IMR-90 (cell line): ENCODE measurements around the gene LUC7L. TPM values are rescaled to one million over a fixed set of nuclear protein-coding genes. Genes with fewer than 3 reads are reported as not detected.

Source experiments
- ATAC-seq: fragments of 200-7000 bp; cut with Tn5 transposase; 2 replicates; pipeline ENCODE4 v1.9.1; 2020; ENCODE audit warnings: low read depth, mild to moderate bottlenecking, moderate library complexity
- BruUV-seq: library from RNA; stranded (reverse); fragments of 400-500 nt; replicated peaks from 2 replicates; lab custom pipeline; 2021; lab: Mats Ljungman, UMichigan
- CTCF ChIA-PET: fragments of 300-600 bp; formaldehyde crosslinking; extraction: SDS; loops from one replicate; lab custom pipeline; 2021; ENCODE audit warnings: antibody characterized with exemption; lab: Yijun Ruan, JAX
- POLR2A ChIA-PET: fragments of 300-600 bp; sonication (Branson Sonifier 250); formaldehyde crosslinking; loops from one replicate; lab custom pipeline; 2022; ENCODE audit warnings: antibody characterized with exemption; ENCODE audit not compliant: unreplicated experiment; lab: Charles Lee
- DNase-seq: peaks from one replicate; pipeline ENCODE4 v3.0.0; 2013
- H2AFZ ChIP-seq: replicated peaks from 2 replicates; pipeline ENCODE3; 2013; ENCODE audit warnings: low read length, mild to moderate bottlenecking; ENCODE audit not compliant: poor library complexity
- H2AK5ac ChIP-seq: 2 replicates; pipeline ENCODE4 v1.6.1; 2013; ENCODE audit warnings: low read depth, low read length, inconsistent platforms
- H2AK9ac ChIP-seq: replicated peaks from 2 replicates; pipeline ENCODE3; 2013; ENCODE audit warnings: mild to moderate bottlenecking, low read depth, low read length, moderate library complexity; ENCODE audit not compliant: poor library complexity
- H2BK120ac ChIP-seq: 2 replicates; pipeline ENCODE4 v1.6.1; 2013; ENCODE audit warnings: low read depth, low read length, inconsistent platforms
- H2BK15ac ChIP-seq: 3 replicates; pipeline ENCODE4 v1.6.1; 2013; ENCODE audit warnings: low read depth, low read length, inconsistent platforms
- H2BK20ac ChIP-seq: 2 replicates; pipeline ENCODE4 v1.6.1; 2013; ENCODE audit warnings: low read depth, mild to moderate bottlenecking, inconsistent platforms, low read length, moderate library complexity
- H2BK5ac ChIP-seq: 2 replicates; pipeline ENCODE4 v1.6.1; 2013; ENCODE audit warnings: mild to moderate bottlenecking, low read depth, low read length, inconsistent platforms; ENCODE audit not compliant: poor library complexity, severe bottlenecking
- H3K14ac ChIP-seq: replicated peaks from 2 replicates; pipeline ENCODE4 v1.6.1; 2013; ENCODE audit warnings: low read depth, low read length, inconsistent platforms
- H3K18ac ChIP-seq: 2 replicates; pipeline ENCODE4 v1.6.1; 2013; ENCODE audit warnings: low read depth, low read length, control low read depth
- H3K23ac ChIP-seq: 2 replicates; pipeline ENCODE4 v1.6.1; 2013; ENCODE audit warnings: low read depth, low read length, inconsistent platforms
- H3K27ac ChIP-seq: 2 replicates; pipeline ENCODE4 v1.5.1; 2013; ENCODE audit warnings: mild to moderate bottlenecking, control low read depth, low read length; ENCODE audit not compliant: insufficient read depth
- H3K27me3 ChIP-seq: 2 replicates; pipeline ENCODE4 v1.6.1; 2013; ENCODE audit warnings: low read length; ENCODE audit not compliant: control insufficient read depth, insufficient read depth
- H3K36me3 ChIP-seq: 2 replicates; pipeline ENCODE4 v1.6.1; 2013; ENCODE audit warnings: low read length, mixed read lengths; ENCODE audit not compliant: control insufficient read depth, insufficient read depth
- H3K4ac ChIP-seq: 2 replicates; pipeline ENCODE4 v1.6.1; 2013; ENCODE audit warnings: low read depth, low read length, inconsistent platforms
- H3K4me1 ChIP-seq: 2 replicates; pipeline ENCODE4 v1.6.1; 2013; ENCODE audit warnings: low read length, mixed read lengths; ENCODE audit not compliant: control insufficient read depth, insufficient read depth
- H3K4me2 ChIP-seq: 2 replicates; pipeline ENCODE4 v1.6.1; 2013; ENCODE audit warnings: low read depth, mild to moderate bottlenecking, control low read depth, low read length, moderate library complexity
- H3K4me3 ChIP-seq: 2 replicates; pipeline ENCODE4 v1.5.1; 2013; ENCODE audit warnings: low read depth, mild to moderate bottlenecking, control low read depth, low read length, moderate library complexity; ENCODE audit not compliant: insufficient read depth
- H3K56ac ChIP-seq: 2 replicates; pipeline ENCODE4 v1.6.1; 2013; ENCODE audit warnings: low read length, inconsistent platforms; ENCODE audit not compliant: insufficient read depth; ENCODE audit errors: extremely low read depth
- H3K79me1 ChIP-seq, 2 experiments: 2 replicates each; pipeline ENCODE4 v1.6.1; 2013; ENCODE audit warnings: low read length in 2 of 2, inconsistent platforms in 1 of 2, low read depth in 1 of 2
- H3K9ac ChIP-seq: 2 replicates; pipeline ENCODE4 v1.6.1; 2013; ENCODE audit warnings: low read depth, low read length, control low read depth
- H3K9me1 ChIP-seq: 2 replicates; pipeline ENCODE4 v1.6.1; 2013; ENCODE audit warnings: low read length, inconsistent platforms; ENCODE audit not compliant: insufficient read depth
- H3K9me3 ChIP-seq: 2 replicates; pipeline ENCODE4 v1.6.1; 2013; ENCODE audit warnings: low read length; ENCODE audit not compliant: control insufficient read depth, insufficient read depth
- H4K20me1 ChIP-seq: 2 replicates; pipeline ENCODE4 v1.6.1; 2013; ENCODE audit warnings: low read length, inconsistent platforms; ENCODE audit not compliant: insufficient read depth
- H4K5ac ChIP-seq: 2 replicates; pipeline ENCODE4 v1.6.1; 2013; ENCODE audit warnings: mild to moderate bottlenecking, low read depth, low read length, control low read depth
- H4K8ac ChIP-seq, 2 experiments: 2 replicates each; pipeline ENCODE4 v1.6.1; 2013; ENCODE audit warnings: low read depth in 2 of 2, low read length in 2 of 2, control low read depth in 1 of 2, inconsistent platforms in 1 of 2
- H4K91ac ChIP-seq: 2 replicates; pipeline ENCODE4 v1.6.1; 2013; ENCODE audit warnings: low read depth, low read length, inconsistent platforms; ENCODE audit not compliant: insufficient read depth
- BHLHE40 ChIP-seq: fragments of 150-350 bp; IDR thresholded peaks from 2 replicates; pipeline ENCODE4 v1.6.1; 2016; ENCODE audit warnings: mild to moderate bottlenecking, low read depth, low read length
- CEBPB ChIP-seq: IDR thresholded peaks from 2 replicates; pipeline ENCODE4 v1.6.1; 2012; ENCODE audit warnings: low read depth, low read length, improper control_type of control experiment
- CHD1 ChIP-seq: IDR thresholded peaks from 2 replicates; pipeline ENCODE4 v1.6.1; 2012; ENCODE audit warnings: low read depth, low read length, improper control_type of control experiment
- FOS ChIP-seq: fragments of 150-350 bp; IDR thresholded peaks from 2 replicates; pipeline ENCODE4 v1.6.1; 2016; ENCODE audit warnings: low read depth, low read length
- MAZ ChIP-seq: IDR thresholded peaks from 2 replicates; pipeline ENCODE4 v1.6.1; 2012; ENCODE audit warnings: low read depth, mild to moderate bottlenecking, low read length, improper control_type of control experiment, moderate library complexity, borderline replicate concordance
- NFE2L2 ChIP-seq: fragments of 150-350 bp; IDR thresholded peaks from 2 replicates; pipeline ENCODE4 v1.6.1; 2016; ENCODE audit warnings: low read depth, mild to moderate bottlenecking, low read length
- POLR2A ChIP-seq: IDR thresholded peaks from 2 replicates; pipeline ENCODE4 v1.6.1; 2012; ENCODE audit warnings: mild to moderate bottlenecking, low read depth, low read length
- RCOR1 ChIP-seq: IDR thresholded peaks from 2 replicates; pipeline ENCODE4 v1.6.1; 2012; ENCODE audit warnings: mild to moderate bottlenecking, low read length, improper control_type of control experiment; ENCODE audit not compliant: insufficient replicate concordance
- SMC3 ChIP-seq: fragments of 150-350 bp; IDR thresholded peaks from 2 replicates; pipeline ENCODE4 v1.6.1; 2016; ENCODE audit warnings: low read depth, mild to moderate bottlenecking, antibody characterized with exemption, low read length, moderate library complexity
- WGBS, 2 experiments: methylation state at CpG; one replicate each; pipeline versions ENCODE4 v1.1.5 to v1.1.7; 2013; ENCODE audit warnings: missing lambda C conversion rate in 2 of 2; ENCODE audit not compliant: insufficient read length in 1 of 2; ENCODE audit errors: extremely low coverage in 2 of 2; 5-methylcytosine and 5-hydroxymethylcytosine counted together
- dilution Hi-C: fragments of 300-500 bp; cut with HindIII; formaldehyde crosslinking; loops from one replicate; pipeline ENCODE4 v1.14.3; 2018; ENCODE audit warnings: low sequenced_read_pairs; ENCODE audit not compliant: unreplicated experiment
- in situ Hi-C: fragments of 300-500 bp; cut with MboI; formaldehyde crosslinking; loops from 3 replicates; pipeline ENCODE4 v1.14.3; 2019; ENCODE audit warnings: low sequenced_read_pairs, inconsistent platforms, mixed read lengths
- intact Hi-C: fragments of 100-400 bp; cut with micrococcal nuclease; formaldehyde crosslinking; loops from 2 replicates; pipeline ENCODE4 v1.10.0; 2022
- polyA plus RNA-seq, 3 experiments: library from polyadenylated mRNA; depleted of rRNA; stranded (reverse); fragments of >200 nt; gene quantifications; 2 replicates each; pipeline ENCODE4 v1.2.3, GENCODE V29; 2012; ENCODE audit warnings: low replicate concordance in 1 of 3
- total RNA-seq: library from RNA; depleted of rRNA; stranded (reverse); fragments of >200 nt; gene quantifications from 2 replicates; pipeline ENCODE4 v1.2.3, GENCODE V29; 2012
- TF ChIP-seq, protein P1 (sequence below): fragments of 150-350 bp; IDR thresholded peaks from 2 replicates; pipeline ENCODE4 v1.6.1; 2016; ENCODE audit warnings: low read depth, mild to moderate bottlenecking, low read length, moderate library complexity, borderline replicate concordance
- TF ChIP-seq, protein P2 (sequence below): conservative IDR thresholded peaks from 2 replicates; pipeline ENCODE4 v1.5.1; 2012; ENCODE audit warnings: mild to moderate bottlenecking, low read depth, low read length, improper control_type of control experiment
- TF ChIP-seq, protein P3 (sequence below): fragments of 150-350 bp; IDR thresholded peaks from 2 replicates; pipeline ENCODE4 v1.6.1; 2017; ENCODE audit warnings: mild to moderate bottlenecking, antibody characterized with exemption, low read length, low read depth

Gene LUC7L
- total and polyA plus RNA-seq, 2 of the 4 experiments (the other 2 are of a cell fraction): 21.5 to 55.6 TPM

- TF ChIP-seq, protein P1, sequence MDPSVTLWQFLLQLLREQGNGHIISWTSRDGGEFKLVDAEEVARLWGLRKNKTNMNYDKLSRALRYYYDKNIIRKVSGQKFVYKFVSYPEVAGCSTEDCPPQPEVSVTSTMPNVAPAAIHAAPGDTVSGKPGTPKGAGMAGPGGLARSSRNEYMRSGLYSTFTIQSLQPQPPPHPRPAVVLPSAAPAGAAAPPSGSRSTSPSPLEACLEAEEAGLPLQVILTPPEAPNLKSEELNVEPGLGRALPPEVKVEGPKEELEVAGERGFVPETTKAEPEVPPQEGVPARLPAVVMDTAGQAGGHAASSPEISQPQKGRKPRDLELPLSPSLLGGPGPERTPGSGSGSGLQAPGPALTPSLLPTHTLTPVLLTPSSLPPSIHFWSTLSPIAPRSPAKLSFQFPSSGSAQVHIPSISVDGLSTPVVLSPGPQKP: no peak
Observed at GRCh38 chr16:265711-266110, 36.5 kb upstream of the LUC7L start (continued).

DNA sequence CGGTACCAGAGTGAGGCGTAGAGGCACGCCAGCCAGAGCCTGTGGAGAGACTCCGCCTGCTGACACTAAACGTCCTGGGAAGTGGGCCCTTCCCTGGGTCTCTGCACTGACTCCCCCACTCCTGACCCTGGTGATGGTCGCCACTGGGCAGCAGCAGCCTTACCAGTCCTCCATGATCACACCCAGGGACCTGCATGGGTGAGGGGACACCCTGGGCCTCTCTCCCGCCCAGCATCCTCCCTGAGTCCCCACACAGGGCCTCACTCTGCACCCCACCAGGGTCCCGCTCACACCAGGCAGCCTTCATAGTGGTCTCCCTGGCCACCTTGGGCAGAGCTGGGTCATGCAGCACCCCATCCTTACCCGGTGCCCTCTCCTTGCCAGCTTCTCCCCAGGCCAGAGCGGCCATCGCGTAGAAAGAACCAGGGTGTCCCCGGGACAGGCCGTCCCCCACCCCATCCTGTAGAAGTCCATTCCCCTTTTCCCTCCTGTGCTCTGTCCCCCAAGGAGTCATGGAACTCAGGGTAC, 35.8 kb upstream of the LUC7L start:
- Histone ChIP-seq H4K5ac (no peak overlapping the region), H3K4ac (no peak overlapping the region), H3K27ac (no peak overlapping the region), H3K4me3 (no peak overlapping the region), H2BK20ac (no peak overlapping the region), H3K79me1 (no peaks in the 10 kb centered on the region), H3K27me3 (no peaks in the 10 kb centered on the region), H3K23ac (no peak overlapping the region), H4K8ac (no peak overlapping the region), H2BK5ac (no peak overlapping the region), H2BK15ac (no peak overlapping the region), H4K20me1 (no peaks in the 10 kb centered on the region), H3K9ac (no peak overlapping the region), H3K9me3 (no peaks in the 10 kb centered on the region), H3K9me1 (peaks cover 3% of the 10 kb centered on the region), H3K36me3 (peaks cover 33% of the 10 kb centered on the region), H3K4me1 (no peaks in the 10 kb centered on the region), H2BK120ac (no peak overlapping the region), H3K56ac (no peak overlapping the region), H2AFZ (no peak overlapping the region), H3K18ac (no peak overlapping the region), H3K14ac (no peak overlapping the region), H4K91ac (no peak overlapping the region), H2AK9ac (no peak overlapping the region), H3K4me2 (no peak overlapping the region), H2AK5ac (no peak overlapping the region)
- dilution Hi-C loops: no loop called here
- WGBS, 2 experiments: 89% methylated on average over 5 of the region's 14 CpGs; no CpG with 5 or more reads in 1 of the 2 experiments
- ATAC-seq (no peak), DNase-seq (no peak)
- intact Hi-C loops: no loop called here
- ChIA-PET POLR2A (no interaction called here), CTCF (no interaction called here)
- TSS peak; percentile 88 for BruUV-seq
- in situ Hi-C loops: no loop called here
- TF ChIP-seq MAZ: no peak
- TF ChIP-seq RCOR1: no peak
- TF ChIP-seq, protein P2, sequence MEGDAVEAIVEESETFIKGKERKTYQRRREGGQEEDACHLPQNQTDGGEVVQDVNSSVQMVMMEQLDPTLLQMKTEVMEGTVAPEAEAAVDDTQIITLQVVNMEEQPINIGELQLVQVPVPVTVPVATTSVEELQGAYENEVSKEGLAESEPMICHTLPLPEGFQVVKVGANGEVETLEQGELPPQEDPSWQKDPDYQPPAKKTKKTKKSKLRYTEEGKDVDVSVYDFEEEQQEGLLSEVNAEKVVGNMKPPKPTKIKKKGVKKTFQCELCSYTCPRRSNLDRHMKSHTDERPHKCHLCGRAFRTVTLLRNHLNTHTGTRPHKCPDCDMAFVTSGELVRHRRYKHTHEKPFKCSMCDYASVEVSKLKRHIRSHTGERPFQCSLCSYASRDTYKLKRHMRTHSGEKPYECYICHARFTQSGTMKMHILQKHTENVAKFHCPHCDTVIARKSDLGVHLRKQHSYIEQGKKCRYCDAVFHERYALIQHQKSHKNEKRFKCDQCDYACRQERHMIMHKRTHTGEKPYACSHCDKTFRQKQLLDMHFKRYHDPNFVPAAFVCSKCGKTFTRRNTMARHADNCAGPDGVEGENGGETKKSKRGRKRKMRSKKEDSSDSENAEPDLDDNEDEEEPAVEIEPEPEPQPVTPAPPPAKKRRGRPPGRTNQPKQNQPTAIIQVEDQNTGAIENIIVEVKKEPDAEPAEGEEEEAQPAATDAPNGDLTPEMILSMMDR: no peak
- no peak for TF ChIP-seq CEBPB
- TF ChIP-seq POLR2A: no peak
- TF ChIP-seq FOS: no peak
- TF ChIP-seq SMC3: no peak
- TF ChIP-seq BHLHE40: no peak
- no peak for TF ChIP-seq CHD1
- TF ChIP-seq, protein P3, sequence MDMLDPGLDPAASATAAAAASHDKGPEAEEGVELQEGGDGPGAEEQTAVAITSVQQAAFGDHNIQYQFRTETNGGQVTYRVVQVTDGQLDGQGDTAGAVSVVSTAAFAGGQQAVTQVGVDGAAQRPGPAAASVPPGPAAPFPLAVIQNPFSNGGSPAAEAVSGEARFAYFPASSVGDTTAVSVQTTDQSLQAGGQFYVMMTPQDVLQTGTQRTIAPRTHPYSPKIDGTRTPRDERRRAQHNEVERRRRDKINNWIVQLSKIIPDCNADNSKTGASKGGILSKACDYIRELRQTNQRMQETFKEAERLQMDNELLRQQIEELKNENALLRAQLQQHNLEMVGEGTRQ: no peak
- TF ChIP-seq, protein P1: no peak
- TF ChIP-seq NFE2L2: no peak
